Nephron progenitor cell (in vitro differentiated cells): ENCODE data around the gene DNAJC28.
A peak's percentile ranks its signal among the peaks of the same experiment; 100 is the strongest.
"Not testable (repeated sequence)": the region's sequence is repeated elsewhere in the genome, so short reads cannot be mapped to it uniquely, and the experiment has no call there.

Experiments
- DNase-seq: peaks from one replicate; pipeline ENCODE4 v3.0.0; 2021
- H3K27ac Mint-ChIP-seq: 2 replicates; pipeline ENCODE4 v1.8.0; 2021; ENCODE audit warnings: mild to moderate bottlenecking, moderate library complexity, mixed read lengths
- H3K27me3 Mint-ChIP-seq: 2 replicates; pipeline ENCODE4 v1.8.0; 2021; ENCODE audit warnings: mild to moderate bottlenecking, low read depth, mixed read lengths; ENCODE audit not compliant: poor library complexity
- H3K36me3 Mint-ChIP-seq: 2 replicates; pipeline ENCODE4 v1.8.0; 2021; ENCODE audit warnings: low read depth, mixed read lengths
- H3K4me1 Mint-ChIP-seq: 2 replicates; pipeline ENCODE4 v1.8.0; 2021; ENCODE audit warnings: mixed read lengths
- H3K4me3 Mint-ChIP-seq: 2 replicates; pipeline ENCODE4 v1.8.0; 2021; ENCODE audit warnings: mild to moderate bottlenecking, moderate library complexity, mixed read lengths
- H3K9me3 Mint-ChIP-seq: 2 replicates; pipeline ENCODE4 v1.8.0; 2021; ENCODE audit warnings: mild to moderate bottlenecking, moderate library complexity, mixed read lengths
- CTCF ChIP-seq: fragments of 200-600 bp; sonication (generic); IDR thresholded peaks from 2 replicates; pipeline ENCODE4 v1.5.0; 2021; ENCODE audit warnings: antibody characterized with exemption

Gene DNAJC28

GRCh38 chr21:33452362-33452761, 39.2 kb downstream of the DNAJC28 start:
- no peaks in the 10 kb centered on the region for H3K27me3 Mint-ChIP-seq
- no peak for DNase-seq
- no peak overlapping the region for H3K4me3 Mint-ChIP-seq
- TF ChIP-seq CTCF, result no peak
- peaks cover 28% of the 10 kb centered on the region for H3K36me3 Mint-ChIP-seq
- no peaks in the 10 kb centered on the region for H3K9me3 Mint-ChIP-seq
- H3K27ac Mint-ChIP-seq, result no peak overlapping the region
- H3K4me1 Mint-ChIP-seq, result peaks cover 23% of the 10 kb centered on the region

- peak overlapping the region; percentile 20 for H3K27ac Mint-ChIP-seq
- H3K4me3 Mint-ChIP-seq, result no peak overlapping the region
- H3K27me3 Mint-ChIP-seq, result no peaks in the 10 kb centered on the region
- peaks cover 23% of the 10 kb centered on the region for H3K4me1 Mint-ChIP-seq
- H3K36me3 Mint-ChIP-seq, result peaks cover 31% of the 10 kb centered on the region
- no peak for TF ChIP-seq CTCF
- no peaks in the 10 kb centered on the region for H3K9me3 Mint-ChIP-seq
- no peak for DNase-seq
Observed at GRCh38 chr21:33451634-33452071, 39.9 kb downstream of the DNAJC28 start.

GRCh38 chr21:33449616-33450015, 41.9 kb downstream of the DNAJC28 start:
- Mint-ChIP-seq H3K4me3 (no peak overlapping the region), H3K36me3 (peaks cover 31% of the 10 kb centered on the region), H3K27me3 (no peaks in the 10 kb centered on the region), H3K4me1 (peaks cover 27% of the 10 kb centered on the region), H3K27ac (no peak overlapping the region), H3K9me3 (no peaks in the 10 kb centered on the region)
- DNase-seq, result no peak
- TF ChIP-seq CTCF, result no peak

GRCh38 chr21:33446620-33447019, 44.9 kb downstream of the DNAJC28 start:
- peaks cover 31% of the 10 kb centered on the region for H3K4me1 Mint-ChIP-seq
- not testable (repeated sequence) for H3K27ac Mint-ChIP-seq, H3K9me3 Mint-ChIP-seq, H3K4me3 Mint-ChIP-seq, H3K27me3 Mint-ChIP-seq, DNase-seq
- peaks cover 13% of the 10 kb centered on the region for H3K36me3 Mint-ChIP-seq

GRCh38 chr21:33444499-33444898, 47.0 kb downstream of the DNAJC28 start:
- no peak for DNase-seq
- no peak overlapping the region for H3K4me3 Mint-ChIP-seq
- H3K27ac Mint-ChIP-seq, result no peak overlapping the region
- no peaks in the 10 kb centered on the region for H3K9me3 Mint-ChIP-seq
- H3K36me3 Mint-ChIP-seq, result peaks cover 13% of the 10 kb centered on the region
- no peak for TF ChIP-seq CTCF
- peaks cover 27% of the 10 kb centered on the region for H3K4me1 Mint-ChIP-seq
- no peaks in the 10 kb centered on the region for H3K27me3 Mint-ChIP-seq

GRCh38 chr21:33443194-33443593, 48.3 kb downstream of the DNAJC28 start:
- Mint-ChIP-seq H3K27me3 (no peaks in the 10 kb centered on the region), H3K27ac (peak overlapping the region; percentile 4), H3K4me1 (peaks cover 27% of the 10 kb centered on the region), H3K4me3 (no peak overlapping the region), H3K36me3 (peaks cover 15% of the 10 kb centered on the region), H3K9me3 (no peaks in the 10 kb centered on the region)
- DNase-seq, result no peak
- TF ChIP-seq CTCF, result no peak
